Loucy (cell line): ENCODE data around the gene EPN1.

ENCODE experiments used
- CTCF ChIP-seq: fragments of 200-600 bp; sonication (generic); conservative IDR thresholded peaks from 2 replicates; pipeline ENCODE4 v1.5.1; 2014; ENCODE audit warnings: mild to moderate bottlenecking, antibody characterized with exemption, low read length
- EZH2phosphoT487 ChIP-seq: fragments of 200-600 bp; IDR thresholded peaks from 2 replicates; pipeline ENCODE4 v1.6.1; 2018; ENCODE audit warnings: antibody characterized with exemption, mild to moderate bottlenecking, moderate library complexity, borderline replicate concordance

DNA sequence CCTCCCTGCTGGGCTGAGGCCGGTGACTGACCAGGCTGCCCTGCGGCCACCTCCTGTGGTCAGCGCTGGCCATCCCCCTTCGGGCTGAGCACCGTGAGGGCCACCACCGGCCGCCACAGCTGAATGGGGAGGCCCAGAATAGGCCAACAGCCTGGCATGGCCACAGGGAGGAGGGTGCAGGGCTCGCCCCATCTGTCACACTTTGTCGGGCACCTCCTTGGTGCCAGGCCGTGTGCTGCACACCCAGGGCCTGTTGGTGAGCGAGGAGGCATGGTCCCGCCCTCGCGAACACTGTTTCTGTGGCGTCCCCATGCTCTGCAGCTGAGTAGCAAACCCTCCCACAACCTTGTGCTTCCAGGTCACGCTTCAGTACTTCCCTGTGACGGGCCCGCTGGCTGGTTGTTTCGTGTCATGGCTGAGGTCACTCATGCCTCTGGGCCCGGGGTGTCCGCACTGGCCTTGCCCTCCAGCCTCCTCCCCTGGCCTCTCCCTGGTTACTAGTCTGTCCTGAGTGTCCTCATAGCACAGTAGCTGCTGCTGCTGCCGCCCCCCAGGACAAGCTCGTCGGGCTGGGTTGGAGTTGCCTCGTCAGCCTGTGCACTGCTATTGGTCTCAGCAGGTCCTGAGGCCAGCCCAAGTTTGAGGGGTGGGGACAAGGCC, 15.2 kb downstream of the EPN1 start:
- TF ChIP-seq CTCF, result no peak
- TF ChIP-seq EZH2phosphoT487, result no peak
